HEK293T (cell line): ENCODE measurements around the gene MAGOH.

Experiments used
- CTCF ChIA-PET: fragments of 350-600 bp; formaldehyde crosslinking; extraction: SDS; loops from one replicate; lab custom pipeline; 2021; ENCODE audit warnings: antibody characterized with exemption, inconsistent platforms; lab: Yijun Ruan, JAX
- POLR2A ChIA-PET: fragments of 350-600 bp; formaldehyde crosslinking; extraction: SDS; loops from one replicate; lab custom pipeline; 2020; ENCODE audit warnings: antibody characterized with exemption, inconsistent platforms; lab: Yijun Ruan, JAX
- DNase-seq: peaks from one replicate; pipeline ENCODE4 v3.0.0; 2012; ENCODE audit warnings: mixed read lengths; ENCODE audit errors: extremely low spot score
- ARNT ChIP-seq: fragments of 450-650 bp; IDR thresholded peaks from 2 replicates; pipeline ENCODE4 v1.6.1; 2017; ENCODE audit warnings: mild to moderate bottlenecking
- BHLHE40 ChIP-seq: fragments of 450-650 bp; IDR thresholded peaks from 2 replicates; pipeline ENCODE4 v1.6.1; 2016; ENCODE audit warnings: mild to moderate bottlenecking, moderate library complexity, borderline replicate concordance
- CTBP1 ChIP-seq: fragments of 450-650 bp; IDR thresholded peaks from 2 replicates; pipeline ENCODE4 v1.6.1; 2016; ENCODE audit warnings: borderline replicate concordance
- ELF4 ChIP-seq: fragments of 450-650 bp; IDR thresholded peaks from 2 replicates; pipeline ENCODE4 v1.6.1; 2017; ENCODE audit warnings: antibody characterized with exemption
- FOXA1 ChIP-seq: fragments of 450-650 bp; IDR thresholded peaks from 2 replicates; pipeline ENCODE4 v1.6.1; 2016; ENCODE audit warnings: mild to moderate bottlenecking
- FOXK2 ChIP-seq: fragments of 450-650 bp; IDR thresholded peaks from 2 replicates; pipeline ENCODE4 v1.6.1; 2016; ENCODE audit warnings: mild to moderate bottlenecking
- FOXM1 ChIP-seq: fragments of 450-650 bp; IDR thresholded peaks from 2 replicates; pipeline ENCODE4 v1.6.1; 2017; ENCODE audit warnings: mild to moderate bottlenecking, borderline replicate concordance
- HDGF ChIP-seq: fragments of 450-650 bp; IDR thresholded peaks from 2 replicates; pipeline ENCODE4 v1.6.1; 2017; ENCODE audit warnings: antibody characterized with exemption, borderline replicate concordance
- L3MBTL2 ChIP-seq: fragments of 450-650 bp; conservative IDR thresholded peaks from 2 replicates; pipeline ENCODE4 v1.6.1; 2016; ENCODE audit warnings: mild to moderate bottlenecking
- LEF1 ChIP-seq: fragments of 450-650 bp; IDR thresholded peaks from 2 replicates; pipeline ENCODE4 v1.6.1; 2017; ENCODE audit warnings: mild to moderate bottlenecking, borderline replicate concordance
- NFRKB ChIP-seq: fragments of 450-650 bp; IDR thresholded peaks from 2 replicates; pipeline ENCODE4 v1.6.1; 2016; ENCODE audit warnings: mild to moderate bottlenecking, moderate library complexity
- PKNOX1 ChIP-seq: fragments of 450-650 bp; IDR thresholded peaks from 2 replicates; pipeline ENCODE4 v1.6.1; 2016
- SP1 ChIP-seq: fragments of 450-650 bp; IDR thresholded peaks from 2 replicates; pipeline ENCODE4 v1.6.1; 2017
- SUZ12 ChIP-seq: fragments of 450-650 bp; IDR thresholded peaks from 2 replicates; pipeline ENCODE4 v1.6.1; 2016; ENCODE audit warnings: mild to moderate bottlenecking
- TARDBP ChIP-seq: fragments of 450-650 bp; IDR thresholded peaks from 2 replicates; pipeline ENCODE4 v1.6.1; 2016
- ZNF384 ChIP-seq: fragments of 450-650 bp; IDR thresholded peaks from 2 replicates; pipeline ENCODE4 v1.6.1; 2016

The MAGOH gene

DNA sequence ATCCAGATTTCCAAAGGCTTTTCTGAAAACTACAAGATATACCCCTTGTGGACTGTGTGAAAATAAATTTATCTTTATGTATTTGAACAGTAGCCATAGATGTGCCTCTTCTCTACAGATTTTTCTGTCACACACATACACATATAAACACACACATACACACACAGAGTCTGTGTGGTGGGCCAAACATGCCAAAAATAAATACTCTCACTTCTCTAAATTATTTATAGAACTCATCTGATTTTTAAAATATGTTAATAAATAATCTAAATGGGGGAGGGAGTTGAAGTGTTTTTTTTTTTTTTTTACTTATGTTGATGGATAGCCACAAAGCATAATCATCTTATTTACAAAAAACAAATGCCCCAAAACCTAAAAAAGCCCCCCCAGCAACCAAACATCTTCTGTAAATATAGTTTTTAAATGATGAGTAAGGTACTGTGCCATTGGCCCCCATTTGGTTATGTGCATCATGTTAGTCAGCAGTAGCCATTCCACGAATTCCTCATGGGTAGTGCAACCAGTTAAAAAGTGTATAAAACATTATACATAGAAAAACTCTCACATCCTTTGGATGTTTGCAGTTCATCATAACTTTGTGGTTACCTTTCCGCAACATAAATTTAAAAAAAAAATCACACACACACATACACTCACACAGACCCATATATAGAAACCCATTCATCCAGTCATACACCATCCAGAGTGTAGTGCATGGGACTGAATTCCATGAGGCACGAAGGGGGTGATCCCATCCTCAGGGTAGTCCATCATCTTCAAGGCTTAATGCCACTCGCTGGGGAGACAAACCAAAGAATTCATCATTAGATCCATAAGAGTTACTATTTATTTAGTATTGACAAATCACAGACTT lies 8.2 kb upstream of the MAGOH start:
- no peak for DNase-seq
- ChIA-PET POLR2A (interaction anchor here (1.1 kb wide), 1 partner anchor 8 kb away, joined by 4 read pairs; the partner anchor contains the start of gene MAGOH), CTCF (no interaction called here)
- TF ChIP-seq NFRKB: no peak

- ChIA-PET CTCF (no interaction called here), POLR2A (no interaction called here)
- DNase-seq: no peak
- no peak for TF ChIP-seq PKNOX1
- no peak for TF ChIP-seq BHLHE40
- no peak for TF ChIP-seq HDGF
- TF ChIP-seq ELF4: no peak
- TF ChIP-seq L3MBTL2: no peak
- TF ChIP-seq NFRKB: no peak
- no peak for TF ChIP-seq ARNT
- TF ChIP-seq FOXK2: no peak
- no peak for TF ChIP-seq ZNF384
- no peak for TF ChIP-seq TARDBP
- TF ChIP-seq FOXA1: no peak
- no peak for TF ChIP-seq LEF1
Observed at GRCh38 chr1:53244141-53244540, 5.8 kb upstream of the MAGOH start.

DNA sequence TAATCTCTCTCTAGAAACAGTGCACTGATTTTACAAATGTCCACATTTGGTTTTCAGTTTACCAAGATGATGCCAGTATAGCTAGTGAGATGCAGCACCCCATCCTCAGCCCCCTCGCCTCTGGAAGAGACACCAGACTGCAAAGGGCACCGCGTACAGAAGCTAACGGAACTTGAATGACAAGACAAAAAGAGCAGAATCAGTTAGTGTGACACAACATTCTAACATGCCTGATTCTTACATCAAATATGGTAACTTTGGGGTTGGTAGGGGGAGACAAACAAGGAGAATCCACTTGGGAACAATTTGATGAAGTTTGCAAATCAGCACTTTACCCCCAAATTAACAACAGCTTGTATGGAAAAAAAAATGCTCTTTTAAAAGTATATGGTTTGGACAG lies 4.1 kb upstream of the MAGOH start:
- no peak for TF ChIP-seq FOXA1
- TF ChIP-seq L3MBTL2: no peak
- TF ChIP-seq NFRKB: no peak
- TF ChIP-seq SP1: no peak
- TF ChIP-seq SUZ12: no peak
- no peak for TF ChIP-seq PKNOX1
- no peak for TF ChIP-seq ARNT
- TF ChIP-seq FOXK2: no peak
- TF ChIP-seq ELF4: no peak
- no peak for TF ChIP-seq HDGF
- ChIA-PET CTCF (no interaction called here), POLR2A (no interaction called here)
- DNase-seq: no peak

DNA sequence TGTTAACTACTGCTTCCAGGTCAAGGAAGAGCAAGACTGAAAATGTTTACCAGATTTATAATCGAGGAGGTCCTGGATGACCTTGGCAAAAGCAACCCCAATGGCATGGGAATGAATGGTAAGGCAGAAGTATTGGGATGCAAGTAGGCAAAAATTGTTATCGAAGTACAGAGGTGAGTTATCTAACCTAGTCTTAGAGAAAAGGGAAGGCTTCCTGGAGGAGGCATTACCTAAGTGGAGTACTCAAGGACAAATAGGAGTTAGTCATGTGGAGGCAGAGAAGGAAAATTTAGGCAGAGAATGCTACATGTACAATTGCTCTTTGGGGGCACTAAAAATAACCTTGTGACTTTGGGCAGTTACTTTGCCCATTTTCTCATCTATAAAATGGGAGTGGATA lies 3.5 kb upstream of the MAGOH start:
- ChIA-PET CTCF (no interaction called here), POLR2A (no interaction called here)
- TF ChIP-seq HDGF (no peak), L3MBTL2 (no peak), PKNOX1 (no peak), CTBP1 (no peak), FOXK2 (no peak), NFRKB (no peak), SUZ12 (no peak), TARDBP (no peak), SP1 (no peak), LEF1 (no peak), ARNT (no peak), ZNF384 (no peak), FOXM1 (no peak), FOXA1 (no peak), ELF4 (no peak), BHLHE40 (no peak)
- DNase-seq: no peak

DNA sequence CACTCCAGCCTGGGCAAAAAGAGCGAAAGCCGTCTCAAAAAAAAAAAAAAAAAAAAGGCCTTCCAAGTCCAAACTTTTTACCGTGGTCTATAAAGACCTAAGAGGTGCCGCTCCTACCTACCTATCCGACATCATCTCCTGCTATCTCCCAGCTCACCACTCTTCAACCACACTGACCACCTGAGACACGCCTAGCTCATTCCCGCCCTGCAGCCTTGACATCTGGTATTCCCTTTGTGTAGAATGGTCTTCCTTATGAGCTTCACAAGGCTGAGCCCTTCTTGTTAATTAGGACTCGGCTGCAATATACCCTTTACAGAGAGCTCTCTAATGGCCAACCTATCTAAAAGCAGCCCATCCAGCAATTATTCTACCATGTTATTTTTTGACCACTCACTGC lies 680 bp downstream of the MAGOH start:
- DNase-seq: no peak
- TF ChIP-seq L3MBTL2: no peak
- TF ChIP-seq BHLHE40: no peak
- TF ChIP-seq ZNF384: no peak
- no peak for TF ChIP-seq SUZ12
- TF ChIP-seq FOXA1: no peak
- no peak for TF ChIP-seq CTBP1
- no peak for TF ChIP-seq NFRKB
- TF ChIP-seq HDGF: no peak
- no peak for TF ChIP-seq FOXK2
- TF ChIP-seq FOXM1: no peak
- TF ChIP-seq ELF4: no peak
- no peak for TF ChIP-seq TARDBP
- no peak for TF ChIP-seq LEF1
- CTCF ChIA-PET: no interaction called here
- POLR2A ChIA-PET: interaction anchor here (0.7 to 1.9 kb wide), 5 partner anchors 9 to 42 kb away, joined by 3 to 9 read pairs (median 5); no protein-coding TSS in a partner anchor

GRCh38 chr1:53220962-53221286 lies 17.4 kb downstream of the MAGOH start:
- TF ChIP-seq FOXA1 (no peak), SUZ12 (no peak), CTBP1 (no peak), ARNT (no peak), NFRKB (no peak), TARDBP (no peak)
- ChIA-PET CTCF (no interaction called here), POLR2A (interaction anchor here (1.3 to 2.2 kb wide), 7 partner anchors 9 to 35 kb away, joined by 4 to 10 read pairs (median 5); partner anchors contain the start of genes CPT2 and MAGOH)
- no peak for DNase-seq
